ENCODE data around the gene SMYD2.

DNA sequence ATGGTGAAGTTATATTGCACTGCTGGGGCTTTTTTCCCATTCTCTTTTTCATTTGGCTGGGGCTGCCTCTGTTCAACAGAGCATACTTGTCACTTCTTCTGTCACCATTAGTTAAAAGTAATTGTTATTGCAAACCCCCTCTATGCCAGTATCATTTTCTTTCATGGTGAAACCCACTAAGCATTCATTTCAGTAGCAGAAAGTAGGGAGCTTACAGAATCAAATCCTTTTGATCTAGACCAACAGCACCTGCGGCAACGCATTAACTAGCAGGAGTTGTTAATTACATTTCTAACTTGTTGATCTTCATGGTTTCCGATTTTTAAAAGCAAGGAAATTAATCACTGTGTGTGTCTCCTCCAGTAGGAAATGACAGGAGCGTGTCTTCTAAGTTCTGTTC, 15.0 kb downstream of the SMYD2 start:
- TF ChIP-seq, protein P1, sequence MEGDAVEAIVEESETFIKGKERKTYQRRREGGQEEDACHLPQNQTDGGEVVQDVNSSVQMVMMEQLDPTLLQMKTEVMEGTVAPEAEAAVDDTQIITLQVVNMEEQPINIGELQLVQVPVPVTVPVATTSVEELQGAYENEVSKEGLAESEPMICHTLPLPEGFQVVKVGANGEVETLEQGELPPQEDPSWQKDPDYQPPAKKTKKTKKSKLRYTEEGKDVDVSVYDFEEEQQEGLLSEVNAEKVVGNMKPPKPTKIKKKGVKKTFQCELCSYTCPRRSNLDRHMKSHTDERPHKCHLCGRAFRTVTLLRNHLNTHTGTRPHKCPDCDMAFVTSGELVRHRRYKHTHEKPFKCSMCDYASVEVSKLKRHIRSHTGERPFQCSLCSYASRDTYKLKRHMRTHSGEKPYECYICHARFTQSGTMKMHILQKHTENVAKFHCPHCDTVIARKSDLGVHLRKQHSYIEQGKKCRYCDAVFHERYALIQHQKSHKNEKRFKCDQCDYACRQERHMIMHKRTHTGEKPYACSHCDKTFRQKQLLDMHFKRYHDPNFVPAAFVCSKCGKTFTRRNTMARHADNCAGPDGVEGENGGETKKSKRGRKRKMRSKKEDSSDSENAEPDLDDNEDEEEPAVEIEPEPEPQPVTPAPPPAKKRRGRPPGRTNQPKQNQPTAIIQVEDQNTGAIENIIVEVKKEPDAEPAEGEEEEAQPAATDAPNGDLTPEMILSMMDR (IDR thresholded peaks at IDR 0.05): no peak
- TF ChIP-seq POLR2A (IDR thresholded peaks at IDR 0.05): no peak
